ENCODE measurements around the gene CBLN4.

DNA sequence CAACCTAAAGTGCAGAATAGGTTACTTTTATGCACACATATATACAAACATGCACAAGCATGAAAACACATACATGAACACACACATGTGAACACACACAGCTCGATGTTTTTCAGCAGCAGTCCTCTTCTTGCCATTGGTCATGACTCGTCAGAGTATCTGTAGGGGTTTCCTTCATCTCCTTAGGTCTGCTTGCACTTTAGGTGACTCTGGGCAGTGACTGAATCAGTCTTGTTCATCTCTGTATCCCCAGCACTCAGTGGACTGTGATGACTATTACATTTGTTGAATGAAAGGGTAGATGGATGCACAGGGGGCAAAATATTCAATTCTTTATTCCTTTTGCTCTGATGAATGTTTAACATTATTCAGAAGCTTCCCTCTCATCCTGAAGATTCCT is 26.8 kb downstream of the CBLN4 start:
- no peak for TF ChIP-seq CTCF (IDR thresholded peaks at IDR 0.05)
- no peak for TF ChIP-seq EP300 (IDR thresholded peaks at IDR 0.05)

Measured in tibial nerve (tissue), 4 donors.